Gastroesophageal sphincter (tissue), 4 donors: ENCODE data around the gene AMOTL1. TPM values are rescaled to one million over a fixed set of nuclear protein-coding genes. Genes with fewer than 3 reads are reported as not detected.

Experiments
- ATAC-seq: fragments of 150-250 bp; one replicate; pipeline ENCODE4 v1.9.1; 2016; ENCODE audit warnings: mild to moderate bottlenecking, moderate library complexity
- H3K27ac ChIP-seq, 4 donors: fragments of 200-600 bp; sonication (generic) in 3 of 4; 1 replicate in 3 of 4; 2 replicates in 1 of 4; pipeline ENCODE4 v1.5.1; 2016 to 2019
- H3K27me3 ChIP-seq: fragments of 200-600 bp; sonication (generic); one replicate; pipeline ENCODE4 v1.5.1; 2019
- H3K36me3 ChIP-seq, 2 donors: fragments of 200-600 bp; sonication (generic); one replicate each; pipeline ENCODE4 v1.5.1; 2019; ENCODE audit warnings: control low read depth in 1 of 2
- H3K4me1 ChIP-seq, 3 donors: fragments of 200-600 bp; sonication (generic); 1 replicate in 2 of 3; 2 replicates in 1 of 3; pipeline ENCODE4 v1.5.1; 2016 to 2019; ENCODE audit warnings: control low read depth in 2 of 3
- H3K4me3 ChIP-seq, 2 donors: fragments of 200-600 bp; sonication (generic); one replicate each; pipeline ENCODE4 v1.5.1; 2019; ENCODE audit warnings: mild to moderate bottlenecking in 1 of 2, moderate library complexity in 1 of 2
- H3K9me3 ChIP-seq, 3 donors: fragments of 200-600 bp; sonication (generic); one replicate each; pipeline ENCODE4 v1.5.1; 2017 to 2019; ENCODE audit warnings: control low read depth in 2 of 3
- EP300 ChIP-seq: sonication (generic); formaldehyde crosslinking; IDR thresholded peaks from one replicate; pipeline ENCODE4 v1.6.1; 2017; ENCODE audit warnings: antibody characterized with exemption, mild to moderate bottlenecking
- POLR2A ChIP-seq, 2 donors: fragments of 450-650 bp; IDR thresholded peaks; one replicate each; pipeline ENCODE4 v1.6.1; 2017; ENCODE audit warnings: antibody characterized with exemption in 2 of 2, mild to moderate bottlenecking in 2 of 2, moderate library complexity in 1 of 2
- POLR2AphosphoS5 ChIP-seq: sonication (generic); formaldehyde crosslinking; IDR thresholded peaks from one replicate; pipeline ENCODE4 v1.6.1; 2017; ENCODE audit warnings: antibody characterized with exemption
- WGBS, 2 donors: methylation state at CpG; one replicate each; pipeline ENCODE4 v1.1.5; 2018; ENCODE audit warnings: low coverage in 1 of 2; 5-methylcytosine and 5-hydroxymethylcytosine counted together
- total RNA-seq, 4 donors: library from RNA; depleted of rRNA; stranded (reverse); fragments of >200 nt; gene quantifications; one replicate each; pipeline ENCODE4 v1.1.0, GENCODE V29; 2016
- TF ChIP-seq, protein P1 (sequence below), 4 experiments: fragments of 200-600 bp in 2 of 4; fragments of 450-650 bp in 2 of 4; sonication (generic) in 1 of 4; IDR thresholded peaks; one replicate each; pipeline ENCODE4 v1.5.1; 2017 to 2019; ENCODE audit warnings: antibody characterized with exemption in 4 of 4, mild to moderate bottlenecking in 2 of 4, moderate library complexity in 2 of 4

Gene AMOTL1
- total RNA-seq, 4 donors from 2014 or later = 136 to 215 (median 176) TPM

DNA sequence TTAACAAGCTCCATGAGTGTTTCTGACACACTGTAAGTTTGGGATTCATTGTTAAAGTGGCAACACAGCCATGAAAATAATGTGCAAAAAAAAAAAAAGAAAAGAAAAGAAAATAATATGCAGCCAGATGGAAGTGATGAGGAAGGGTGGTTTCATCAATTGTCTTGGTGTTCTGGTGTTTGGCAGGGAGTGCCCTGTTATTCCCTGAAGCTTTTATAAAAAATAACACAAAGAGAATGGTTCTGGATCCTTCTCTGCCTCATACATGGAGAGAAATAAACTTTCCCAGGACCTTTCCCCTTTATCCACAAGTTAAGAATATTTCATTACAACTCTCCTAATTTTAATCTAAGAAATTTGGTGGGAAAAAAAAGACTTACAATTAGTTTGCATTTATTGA is 16.7 kb downstream of the AMOTL1 start:
- no peak for ATAC-seq
- no peaks in the 10 kb centered on the region for H3K27me3 ChIP-seq
- peak overlapping the region in 1 of 4 donors; percentile 30 for H3K27ac ChIP-seq
- H3K9me3 ChIP-seq = no peaks in the 10 kb centered on the region
- TF ChIP-seq, protein P1, sequence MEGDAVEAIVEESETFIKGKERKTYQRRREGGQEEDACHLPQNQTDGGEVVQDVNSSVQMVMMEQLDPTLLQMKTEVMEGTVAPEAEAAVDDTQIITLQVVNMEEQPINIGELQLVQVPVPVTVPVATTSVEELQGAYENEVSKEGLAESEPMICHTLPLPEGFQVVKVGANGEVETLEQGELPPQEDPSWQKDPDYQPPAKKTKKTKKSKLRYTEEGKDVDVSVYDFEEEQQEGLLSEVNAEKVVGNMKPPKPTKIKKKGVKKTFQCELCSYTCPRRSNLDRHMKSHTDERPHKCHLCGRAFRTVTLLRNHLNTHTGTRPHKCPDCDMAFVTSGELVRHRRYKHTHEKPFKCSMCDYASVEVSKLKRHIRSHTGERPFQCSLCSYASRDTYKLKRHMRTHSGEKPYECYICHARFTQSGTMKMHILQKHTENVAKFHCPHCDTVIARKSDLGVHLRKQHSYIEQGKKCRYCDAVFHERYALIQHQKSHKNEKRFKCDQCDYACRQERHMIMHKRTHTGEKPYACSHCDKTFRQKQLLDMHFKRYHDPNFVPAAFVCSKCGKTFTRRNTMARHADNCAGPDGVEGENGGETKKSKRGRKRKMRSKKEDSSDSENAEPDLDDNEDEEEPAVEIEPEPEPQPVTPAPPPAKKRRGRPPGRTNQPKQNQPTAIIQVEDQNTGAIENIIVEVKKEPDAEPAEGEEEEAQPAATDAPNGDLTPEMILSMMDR (IDR thresholded peaks at IDR 0.05) = no peak
- no peak for TF ChIP-seq POLR2AphosphoS5
- no peak for TF ChIP-seq POLR2A (IDR thresholded peaks at IDR 0.05)
- TF ChIP-seq EP300 = no peak
- no peaks in the 10 kb centered on the region for H3K36me3 ChIP-seq
- peaks cover 41 to 100% (median 60%) of the 10 kb centered on the region in 3 donors for H3K4me1 ChIP-seq
- H3K4me3 ChIP-seq = no peak overlapping the region

DNA sequence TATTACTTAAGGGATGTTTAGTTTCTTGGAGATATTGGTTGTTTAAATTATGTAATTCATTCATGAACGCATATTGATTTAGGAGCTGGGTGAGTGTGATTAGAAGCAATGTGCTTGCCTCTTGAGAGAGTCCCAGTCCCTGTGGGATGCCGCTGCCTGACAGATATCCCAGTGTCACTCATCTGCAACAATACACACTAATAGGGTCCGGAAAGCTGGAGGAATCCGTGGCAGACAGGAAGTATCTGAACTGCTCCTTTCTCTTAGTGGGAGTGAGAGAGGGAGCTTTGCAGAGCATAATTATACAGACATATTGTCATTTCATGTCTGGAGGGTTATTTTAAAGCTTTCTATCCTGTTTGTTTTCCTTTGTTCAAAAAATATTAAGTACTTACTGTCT is 17.4 kb downstream of the AMOTL1 start:
- Histone ChIP-seq H3K4me1 (peaks cover 41 to 100% (median 65%) of the 10 kb centered on the region in 3 donors), H3K4me3 (no peak overlapping the region), H3K27me3 (no peaks in the 10 kb centered on the region), H3K36me3 (no peaks in the 10 kb centered on the region), H3K27ac (peak overlapping the region in 1 of 4 donors; percentile 30), H3K9me3 (no peaks in the 10 kb centered on the region)
- TF ChIP-seq EP300 (no peak), POLR2A (IDR thresholded peaks at IDR 0.05) (no peak), POLR2AphosphoS5 (no peak)
- TF ChIP-seq, protein P1 (IDR thresholded peaks at IDR 0.05) = no peak
- 33 to 37% methylated on average over 3 to 4 of the region's 4 CpGs for WGBS, 2 donors
- no peak for ATAC-seq

DNA sequence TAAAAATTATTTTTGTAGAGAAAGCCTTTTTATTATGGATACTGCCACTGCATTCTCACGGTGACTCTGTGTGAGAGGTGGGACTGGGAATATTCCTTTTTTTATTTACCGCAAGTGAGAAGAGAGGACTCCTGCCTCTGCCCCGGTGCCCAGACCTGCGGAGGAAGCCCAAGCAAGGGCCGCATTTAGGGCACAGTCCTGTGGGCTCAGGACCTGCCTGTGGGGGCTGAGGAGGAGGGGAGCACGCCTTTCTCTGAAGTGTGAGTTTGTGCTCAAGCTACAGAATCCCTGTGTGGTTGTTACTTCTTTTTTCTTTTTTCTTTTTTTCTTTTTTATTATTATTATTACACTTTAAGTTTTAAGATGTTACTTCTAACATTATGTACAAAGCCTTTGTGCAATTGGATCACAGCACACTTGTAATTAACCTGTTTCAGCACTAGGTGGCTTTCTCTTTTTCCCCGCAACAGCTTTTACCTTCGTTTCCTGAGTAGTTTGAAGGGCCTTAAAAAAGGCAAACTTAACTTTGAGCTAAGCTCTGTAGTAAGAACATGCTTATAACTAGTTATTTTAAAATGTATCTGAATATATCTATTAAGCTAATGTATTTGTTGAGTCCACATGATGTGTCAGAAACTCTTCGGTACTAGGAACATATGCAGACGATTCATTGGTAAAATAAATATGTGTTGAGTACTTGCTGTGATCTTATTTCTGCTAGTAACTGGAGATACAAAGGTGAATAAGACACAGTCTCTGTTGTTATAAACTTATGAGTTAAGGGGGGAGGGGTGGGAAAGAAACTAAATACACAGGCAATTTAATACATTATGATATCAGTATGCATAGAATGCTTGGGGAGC is 18.3 kb downstream of the AMOTL1 start:
- H3K4me1 ChIP-seq = peaks cover 36 to 100% (median 62%) of the 10 kb centered on the region in 3 donors
- ATAC-seq = no peak
- no peak overlapping the region for H3K4me3 ChIP-seq
- H3K9me3 ChIP-seq = no peaks in the 10 kb centered on the region
- 39 to 55% methylated on average over 8 to 10 of the region's 10 CpGs for WGBS, 2 donors
- H3K36me3 ChIP-seq = no peaks in the 10 kb centered on the region
- H3K27ac ChIP-seq = peak overlapping the region in 2 of 4 donors; percentile 30 to 50
- TF ChIP-seq, protein P1 (IDR thresholded peaks at IDR 0.05) = peak; percentile 63 to 77 (median 65)
- TF ChIP-seq EP300 = no peak
- no peaks in the 10 kb centered on the region for H3K27me3 ChIP-seq

DNA sequence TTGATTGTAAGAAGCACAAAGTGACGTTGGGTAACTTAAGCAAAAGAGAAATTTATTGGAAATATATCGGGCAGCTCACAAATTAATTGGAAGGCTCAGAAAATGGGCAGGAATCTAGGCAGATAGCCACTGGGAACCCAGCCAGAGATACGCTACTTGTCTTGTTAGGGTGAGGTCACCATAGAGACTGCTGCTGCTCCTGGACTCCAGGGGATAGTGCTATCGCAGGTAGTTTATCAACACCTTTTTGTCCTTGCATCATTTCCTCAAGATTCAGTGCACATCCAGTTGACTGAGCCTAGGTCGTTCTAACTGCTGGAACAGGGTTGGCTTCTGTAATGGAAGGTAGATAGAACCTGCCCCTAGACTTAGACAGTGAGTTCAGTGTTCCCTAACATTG is 19.6 kb downstream of the AMOTL1 start:
- 50 to 66% methylated on average over 3 to 5 of the region's 5 CpGs for WGBS, 2 donors
- H3K36me3 ChIP-seq = no peaks in the 10 kb centered on the region
- peak overlapping the region in 3 of 4 donors; percentile 34 to 71 (median 49) for H3K27ac ChIP-seq
- peaks cover 39 to 95% (median 60%) of the 10 kb centered on the region in 3 donors for H3K4me1 ChIP-seq
- no peak for ATAC-seq
- H3K4me3 ChIP-seq = no peak overlapping the region
- TF ChIP-seq POLR2AphosphoS5 (no peak), EP300 (no peak), POLR2A (IDR thresholded peaks at IDR 0.05) (no peak)
- TF ChIP-seq, protein P1 (IDR thresholded peaks at IDR 0.05) = no peak
- H3K9me3 ChIP-seq = no peaks in the 10 kb centered on the region
- no peaks in the 10 kb centered on the region for H3K27me3 ChIP-seq

DNA sequence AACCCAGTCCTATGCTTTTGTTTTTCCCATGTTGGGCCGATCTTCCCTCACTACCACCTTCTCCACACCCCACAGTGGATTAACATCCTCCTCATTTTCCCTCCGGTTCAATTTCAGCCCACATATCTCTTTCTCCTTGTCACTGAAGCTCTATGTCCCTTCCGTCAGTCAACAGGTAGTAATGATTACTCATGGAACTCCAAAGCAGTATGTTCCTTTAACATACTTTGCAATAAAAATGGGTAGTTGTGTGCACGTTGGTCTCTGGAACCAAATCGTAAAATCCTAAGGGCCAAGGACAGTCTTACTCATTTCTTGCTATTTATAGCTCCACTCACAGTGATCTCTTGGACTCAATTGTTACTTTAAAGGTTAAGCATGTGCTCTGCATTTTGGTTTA is 20.2 kb downstream of the AMOTL1 start:
- no peak for ATAC-seq
- WGBS, 2 donors = 34 to 40% methylated on average over 5 of the region's 5 CpGs
- H3K27ac ChIP-seq = peak overlapping the region; percentile 34 to 71 (median 57)
- no peaks in the 10 kb centered on the region for H3K27me3 ChIP-seq
- H3K36me3 ChIP-seq = no peaks in the 10 kb centered on the region
- H3K9me3 ChIP-seq = no peaks in the 10 kb centered on the region
- TF ChIP-seq, protein P1 (IDR thresholded peaks at IDR 0.05) = no peak
- TF ChIP-seq EP300 = no peak
- no peak for TF ChIP-seq POLR2A (IDR thresholded peaks at IDR 0.05)
- TF ChIP-seq POLR2AphosphoS5 = no peak
- peaks cover 43 to 95% (median 60%) of the 10 kb centered on the region in 3 donors for H3K4me1 ChIP-seq
- no peak overlapping the region for H3K4me3 ChIP-seq
